OCI-LY1 (cell line): Measurements from ENCODE around the gene OSBPL3.

Source experiments
- CTCF ChIP-seq: fragments of 200-600 bp; sonication (generic), shearing (Covaris generic); IDR thresholded peaks from 2 replicates; pipeline ENCODE4 v1.5.1; 2017; ENCODE audit warnings: mild to moderate bottlenecking, antibody characterized with exemption, low read length, moderate library complexity, mixed read lengths
- EZH2 ChIP-seq: fragments of 200-600 bp; sonication (generic), shearing (Covaris generic); IDR thresholded peaks from 2 replicates; pipeline ENCODE4 v1.8.0; 2017; ENCODE audit warnings: borderline replicate concordance, mixed run types, mild to moderate bottlenecking, antibody characterized with exemption, low read length, moderate library complexity, mixed read lengths

GRCh38 chr7:24812305-24812945 is 167.6 kb downstream of the OSBPL3 start:
- TF ChIP-seq CTCF (peak; percentile 99), EZH2 (no peak)
